Measurements from ENCODE around the gene SSBP4. TPM values are rescaled to one million over a fixed set of nuclear protein-coding genes. Genes with fewer than 3 reads are reported as not detected.

The SSBP4 gene
- total and polyA plus RNA-seq, 2 donors (not counting 1 experiment from before 2014, with no cell fraction given) = 37.0 to 64.2 TPM

- peaks cover 0 to 2% (median 0%) of the 10 kb centered on the region in 4 experiments for H3K27me3 ChIP-seq (replicated peaks in 1 of 4; ENCODE audit: control extremely low read depth in 1 of 4, control insufficient read depth in 3 of 4, insufficient read depth in 4 of 4, low read length in 3 of 4)
- peaks cover 8% of the 10 kb centered on the region for H3K79me2 ChIP-seq (ENCODE audit: control insufficient read depth, insufficient read depth, low read length)
- no peak overlapping the region for H3K27ac ChIP-seq (ENCODE audit: low read length in 2 of 2)
- intact Hi-C loops (cut with micrococcal nuclease) = no loop called here
- DNase-seq = no peak
- no peak overlapping the region for H3K9ac ChIP-seq (ENCODE audit: low read length)
- TF ChIP-seq CTCF (IDR thresholded peaks at IDR 0.05) (no peak), EZH2 (IDR thresholded peaks at IDR 0.05; ENCODE audit: borderline replicate concordance, insufficient read depth, low read depth, low read length, poor library complexity, severe bottlenecking) (no peak)
- H4K20me1 ChIP-seq (ENCODE audit: control insufficient read depth, insufficient read depth, low read length, poor library complexity, severe bottlenecking) = no peaks in the 10 kb centered on the region
- POLR2A ChIA-PET = interaction anchor here (0.6 kb wide), 1 partner anchor 571 kb away, joined by 6 read pairs; no protein-coding TSS in a partner anchor
- H3K4me3 ChIP-seq (ENCODE audit: control extremely low read depth in 1 of 5, extremely low read depth in 1 of 5, insufficient read depth in 1 of 5, low read depth in 2 of 5, low read length in 4 of 5) = no peak overlapping the region
- H3K9me3 Mint-ChIP-seq (ENCODE audit: insufficient read depth) = no peaks in the 10 kb centered on the region
- peaks cover 0 to 5% (median 0%) of the 10 kb centered on the region in 3 donors for H3K9me3 ChIP-seq (ENCODE audit: control extremely low read depth in 1 of 3, control insufficient read depth in 2 of 3, insufficient read depth in 1 of 3, low read length in 2 of 3)
- H3K4me1 Mint-ChIP-seq = peaks cover 54% of the 10 kb centered on the region
- H3K27ac Mint-ChIP-seq = no peak overlapping the region
- H3K4me1 ChIP-seq (ENCODE audit: control insufficient read depth in 2 of 2, insufficient read depth in 2 of 2, low read length in 2 of 2) = peaks cover 33 to 41% of the 10 kb centered on the region in 2 donors
- H3K4me2 ChIP-seq (replicated peaks; ENCODE audit: low read depth, low read length, poor library complexity, severe bottlenecking) = no peak overlapping the region
- no peaks in the 10 kb centered on the region for H3K27me3 Mint-ChIP-seq
- no peaks in the 10 kb centered on the region for H3K36me3 ChIP-seq (replicated peaks in 1 of 2; ENCODE audit: control extremely low read depth in 1 of 2, control insufficient read depth in 1 of 2, extremely low read depth in 1 of 2, insufficient read depth in 2 of 2, low read length in 1 of 2)
- CTCF ChIA-PET = interaction anchor here (2.2 to 12.4 kb wide), 2 partner anchors 10 to 12 kb away, joined by 8 to 112 read pairs; no protein-coding TSS in a partner anchor
- ATAC-seq (ENCODE audit: low read depth) = no peak
- H2AFZ ChIP-seq (ENCODE audit: insufficient read depth, low read depth, low read length, poor library complexity, severe bottlenecking) = no peak overlapping the region
- 65% methylated on average over 5 of the region's 6 CpGs for WGBS (ENCODE audit: insufficient coverage)
- no peak overlapping the region for H3K4me3 Mint-ChIP-seq
Observed at GRCh38 chr19:18399008-18399407, 20.2 kb upstream of the SSBP4 start.

- no peaks in the 10 kb centered on the region for H3K36me3 ChIP-seq (replicated peaks in 1 of 2; ENCODE audit: control extremely low read depth in 1 of 2, control insufficient read depth in 1 of 2, extremely low read depth in 1 of 2, insufficient read depth in 2 of 2, low read length in 1 of 2)
- ChIA-PET CTCF (interaction anchor here (0.7 to 12.4 kb wide), 8 partner anchors 9 to 194 kb away, joined by 3 to 112 read pairs (median 6); partner anchors contain the start of gene SSBP4), POLR2A (interaction anchor here (0.6 to 2.0 kb wide), 6 partner anchors 9 to 120 kb away, joined by 3 to 9 read pairs (median 5); partner anchors contain the start of genes JUND and SSBP4)
- peak overlapping the region; percentile 61 for H3K4me2 ChIP-seq (replicated peaks; ENCODE audit: low read depth, low read length, poor library complexity, severe bottlenecking)
- Mint-ChIP-seq H3K4me1 (peaks cover 40% of the 10 kb centered on the region), H3K4me3 (peak overlapping the region; percentile 46), H3K9me3 (ENCODE audit: insufficient read depth) (no peaks in the 10 kb centered on the region), H3K27ac (peak overlapping the region; percentile 86), H3K27me3 (no peaks in the 10 kb centered on the region)
- TF ChIP-seq EZH2 (IDR thresholded peaks at IDR 0.05; ENCODE audit: borderline replicate concordance, insufficient read depth, low read depth, low read length, poor library complexity, severe bottlenecking) = no peak
- TF ChIP-seq CTCF (IDR thresholded peaks at IDR 0.05) = peak; percentile 19
- H3K9me3 ChIP-seq (ENCODE audit: control extremely low read depth in 1 of 3, control insufficient read depth in 2 of 3, insufficient read depth in 1 of 3, low read length in 2 of 3) = peaks cover 0 to 5% (median 0%) of the 10 kb centered on the region in 3 donors
- ATAC-seq (ENCODE audit: low read depth) = peak; percentile 73
- H3K27ac ChIP-seq (ENCODE audit: low read length in 2 of 2) = peak overlapping the region; percentile 60 to 65
- intact Hi-C loops (cut with micrococcal nuclease) = loop anchor here (1.0 kb wide), 1 partner anchor 9 kb away; no protein-coding TSS in a partner anchor
- H3K4me3 ChIP-seq (ENCODE audit: control extremely low read depth in 1 of 5, extremely low read depth in 1 of 5, insufficient read depth in 1 of 5, low read depth in 2 of 5, low read length in 4 of 5) = no peak overlapping the region
- no peak overlapping the region for H3K9ac ChIP-seq (ENCODE audit: low read length)
- DNase-seq = peak; percentile 63
- H4K20me1 ChIP-seq (ENCODE audit: control insufficient read depth, insufficient read depth, low read length, poor library complexity, severe bottlenecking) = no peaks in the 10 kb centered on the region
- no peak overlapping the region for H2AFZ ChIP-seq (ENCODE audit: insufficient read depth, low read depth, low read length, poor library complexity, severe bottlenecking)
- peaks cover 28 to 41% of the 10 kb centered on the region in 2 donors for H3K4me1 ChIP-seq (ENCODE audit: control insufficient read depth in 2 of 2, insufficient read depth in 2 of 2, low read length in 2 of 2)
- peaks cover 0 to 2% (median 0%) of the 10 kb centered on the region in 4 experiments for H3K27me3 ChIP-seq (replicated peaks in 1 of 4; ENCODE audit: control extremely low read depth in 1 of 4, control insufficient read depth in 3 of 4, insufficient read depth in 4 of 4, low read length in 3 of 4)
- 20% methylated on average over 7 of the region's 7 CpGs for WGBS (ENCODE audit: insufficient coverage)
- peaks cover 8% of the 10 kb centered on the region for H3K79me2 ChIP-seq (ENCODE audit: control insufficient read depth, insufficient read depth, low read length)
Observed at GRCh38 chr19:18401580-18402112, 17.6 kb upstream of the SSBP4 start.
